Measurements from ENCODE around the gene CITED4.

Gene CITED4

GRCh38 chr1:40884055-40884795, 22.1 kb upstream of the CITED4 start:
- DNase-seq, result no peak

- DNase-seq, result no peak
Measured at GRCh38 chr1:40880813-40881549, 18.8 kb upstream of the CITED4 start.

GRCh38 chr1:40879482-40880175, 17.5 kb upstream of the CITED4 start:
- no peak for DNase-seq

GRCh38 chr1:40878906-40879305, 16.7 kb upstream of the CITED4 start:
- DNase-seq, result no peak

- no peak for DNase-seq
Measured at GRCh38 chr1:40877698-40878097, 15.5 kb upstream of the CITED4 start.

- no peak for DNase-seq
Measured at GRCh38 chr1:40876891-40877290, 14.7 kb upstream of the CITED4 start.

- DNase-seq, result no peak
Measured at GRCh38 chr1:40876436-40876761, 14.2 kb upstream of the CITED4 start.

- no peak for DNase-seq
Measured at GRCh38 chr1:40873863-40874472, 11.8 kb upstream of the CITED4 start.

GRCh38 chr1:40872276-40872675, 10.1 kb upstream of the CITED4 start:
- DNase-seq, result no peak

GRCh38 chr1:40870135-40870728, 8.1 kb upstream of the CITED4 start:
- DNase-seq, result no peak

GRCh38 chr1:40868051-40868723, 6.0 kb upstream of the CITED4 start:
- no peak for DNase-seq

GRCh38 chr1:40861224-40862003, 749 bp downstream of the CITED4 start:
- DNase-seq, result no peak

GRCh38 chr1:40860706-40861223, 1.4 kb downstream of the CITED4 start:
- DNase-seq, result no peak

- no peak for DNase-seq
Measured at GRCh38 chr1:40858856-40859416, 3.2 kb downstream of the CITED4 start.

GRCh38 chr1:40857737-40858136, 4.4 kb downstream of the CITED4 start:
- no peak for DNase-seq

- DNase-seq, result no peak
Measured at GRCh38 chr1:40856656-40857302, 5.4 kb downstream of the CITED4 start.

- no peak for DNase-seq
Measured at GRCh38 chr1:40856116-40856515, 6.0 kb downstream of the CITED4 start.

- DNase-seq, result no peak
Measured at GRCh38 chr1:40855513-40855912, 6.7 kb downstream of the CITED4 start.

GRCh38 chr1:40853885-40854170, 8.3 kb downstream of the CITED4 start:
- DNase-seq, result peak in 1 of 2 donors; percentile 4

- no peak for DNase-seq
Measured at GRCh38 chr1:40853113-40853884, 8.9 kb downstream of the CITED4 start.

Data from hippocampal formation (tissue), 2 donors.